H9 (cell line): ENCODE data around the gene ZNF444. TPM values are rescaled to one million over a fixed set of nuclear protein-coding genes. Genes with fewer than 3 reads are reported as not detected.

Experiments
- DNase-seq: peaks from one replicate; pipeline ENCODE4 v3.0.0-alpha.2; 2017
- H2AFZ ChIP-seq: one replicate; pipeline ENCODE4 v1.6.1; 2013; ENCODE audit warnings: mild to moderate bottlenecking, low read length, control low read depth, moderate library complexity
- H2AK5ac ChIP-seq: 2 replicates; pipeline ENCODE4 v1.6.1; 2013; ENCODE audit warnings: low read length, control low read depth, mixed read lengths; ENCODE audit not compliant: insufficient read length
- H2BK120ac ChIP-seq: one replicate; pipeline ENCODE4 v1.6.1; 2013; ENCODE audit warnings: low read depth, mild to moderate bottlenecking, low read length, control low read depth, inconsistent platforms; ENCODE audit not compliant: poor library complexity, severe bottlenecking
- H2BK12ac ChIP-seq: 2 replicates; pipeline ENCODE4 v1.6.1; 2013; ENCODE audit warnings: low read length, control low read depth, mixed read lengths, low read depth; ENCODE audit not compliant: insufficient read length
- H2BK15ac ChIP-seq: 2 replicates; pipeline ENCODE4 v1.6.1; 2013; ENCODE audit warnings: low read depth, low read length, control low read depth
- H2BK20ac ChIP-seq: one replicate; pipeline ENCODE4 v1.6.1; 2013; ENCODE audit warnings: low read depth, mild to moderate bottlenecking, low read length, control low read depth, inconsistent platforms; ENCODE audit not compliant: poor library complexity, severe bottlenecking
- H2BK5ac ChIP-seq: 2 replicates; pipeline ENCODE4 v1.6.1; 2013; ENCODE audit warnings: low read length, control low read depth, mixed read lengths; ENCODE audit not compliant: insufficient read length
- H3K14ac ChIP-seq: 2 replicates; pipeline ENCODE4 v1.6.1; 2013; ENCODE audit warnings: low read length, control low read depth; ENCODE audit not compliant: insufficient read depth
- H3K18ac ChIP-seq: 2 replicates; pipeline ENCODE4 v1.6.1; 2013; ENCODE audit warnings: low read depth, mild to moderate bottlenecking, mixed read lengths, low read length, control low read depth; ENCODE audit not compliant: insufficient read length
- H3K23ac ChIP-seq: 2 replicates; pipeline ENCODE4 v1.6.1; 2013; ENCODE audit warnings: low read length, control low read depth, mixed read lengths, low read depth; ENCODE audit not compliant: insufficient read length
- H3K23me2 ChIP-seq: 2 replicates; pipeline ENCODE4 v1.6.1; 2013; ENCODE audit warnings: low read depth, mild to moderate bottlenecking, mixed read lengths, low read length, control low read depth; ENCODE audit not compliant: insufficient read length, poor library complexity, severe bottlenecking
- H3K27ac ChIP-seq: 2 replicates; pipeline ENCODE4 v1.5.1; 2013; ENCODE audit warnings: low read length, control low read depth, mixed read lengths, low read depth; ENCODE audit not compliant: insufficient read length
- H3K27me3 ChIP-seq: 2 replicates; pipeline ENCODE4 v1.6.1; 2013; ENCODE audit warnings: low read length, control low read depth, inconsistent platforms; ENCODE audit not compliant: insufficient read depth
- H3K4ac ChIP-seq: 2 replicates; pipeline ENCODE4 v1.6.1; 2013; ENCODE audit warnings: low read depth, mild to moderate bottlenecking, control low read depth, inconsistent platforms, low read length, moderate library complexity
- H3K4me1 ChIP-seq: 2 replicates; pipeline ENCODE4 v1.6.1; 2013; ENCODE audit warnings: low read length, control low read depth, inconsistent platforms; ENCODE audit not compliant: insufficient read depth
- H3K4me2 ChIP-seq: 2 replicates; pipeline ENCODE4 v1.6.1; 2013; ENCODE audit warnings: low read length, control low read depth, mixed read lengths; ENCODE audit not compliant: insufficient read length, insufficient read depth
- H3K56ac ChIP-seq: 2 replicates; pipeline ENCODE4 v1.6.1; 2013; ENCODE audit warnings: low read depth, mild to moderate bottlenecking, mixed read lengths, low read length, control low read depth; ENCODE audit not compliant: insufficient read length
- H3K79me1 ChIP-seq: 2 replicates; pipeline ENCODE4 v1.6.1; 2013; ENCODE audit warnings: low read depth, mild to moderate bottlenecking, moderate library complexity, low read length, control low read depth, inconsistent platforms; ENCODE audit not compliant: insufficient read depth, poor library complexity, severe bottlenecking
- H3K79me2 ChIP-seq: 2 replicates; pipeline ENCODE4 v1.6.1; 2013; ENCODE audit warnings: low read length, control low read depth, inconsistent platforms; ENCODE audit not compliant: insufficient read depth
- H3K9ac ChIP-seq: 2 replicates; pipeline ENCODE4 v1.6.1; 2013; ENCODE audit warnings: low read length, control low read depth, mixed read lengths; ENCODE audit not compliant: insufficient read length; ENCODE audit errors: extremely low read depth
- H3K9me3 ChIP-seq: one replicate; pipeline ENCODE4 v1.6.1; 2013; ENCODE audit warnings: low read depth, low read length, inconsistent platforms; ENCODE audit not compliant: control insufficient read depth
- H3T11ph ChIP-seq: one replicate; pipeline ENCODE4 v1.6.1; 2013; ENCODE audit warnings: mild to moderate bottlenecking, low read length, control low read depth, inconsistent platforms
- H4K20me1 ChIP-seq: one replicate; pipeline ENCODE4 v1.6.1; 2013; ENCODE audit not compliant: control insufficient read depth, insufficient read length, insufficient read depth
- H4K5ac ChIP-seq: 2 replicates; pipeline ENCODE4 v1.6.1; 2013; ENCODE audit warnings: low read depth, mild to moderate bottlenecking, mixed read lengths, low read length, control low read depth; ENCODE audit not compliant: insufficient read length
- H4K8ac ChIP-seq: replicated peaks from 2 replicates; pipeline ENCODE4 v1.6.1; 2013; ENCODE audit warnings: low read length, control low read depth, mixed read lengths, low read depth; ENCODE audit not compliant: insufficient read length
- H4K91ac ChIP-seq: 2 replicates; pipeline ENCODE4 v1.6.1; 2013; ENCODE audit warnings: low read depth, mild to moderate bottlenecking, moderate library complexity, mixed read lengths, low read length, control low read depth; ENCODE audit not compliant: insufficient read length
- H3K27ac Mint-ChIP-seq, 3 experiments: 2 replicates in 2 of 3; 3 replicates in 1 of 3; pipeline ENCODE4 v1.8.0; 2020 to 2021; ENCODE audit warnings: mixed read lengths in 3 of 3, mild to moderate bottlenecking in 1 of 3, moderate library complexity in 1 of 3
- H3K27me3 Mint-ChIP-seq: 2 replicates; pipeline ENCODE4 v1.8.0; 2021; ENCODE audit warnings: low read depth, mild to moderate bottlenecking, moderate library complexity, mixed read lengths
- H3K36me3 Mint-ChIP-seq, 3 experiments: 2 replicates in 2 of 3; 3 replicates in 1 of 3; pipeline ENCODE4 v1.8.0; 2020 to 2021; ENCODE audit warnings: low read depth in 3 of 3, mixed read lengths in 3 of 3; ENCODE audit not compliant: insufficient read depth in 1 of 3
- H3K4me1 Mint-ChIP-seq, 2 experiments: 2 replicates each; pipeline ENCODE4 v1.8.0; 2020; ENCODE audit warnings: mixed read lengths in 2 of 2
- H3K4me3 Mint-ChIP-seq, 2 experiments: 2 replicates in 1 of 2; 3 replicates in 1 of 2; pipeline ENCODE4 v1.8.0; 2020 to 2021; ENCODE audit warnings: mild to moderate bottlenecking in 2 of 2, mixed read lengths in 2 of 2, moderate library complexity in 1 of 2
- H3K9me3 Mint-ChIP-seq, 2 experiments: 2 replicates in 1 of 2; 3 replicates in 1 of 2; pipeline ENCODE4 v1.8.0; 2020; ENCODE audit warnings: mild to moderate bottlenecking in 2 of 2, mixed read lengths in 2 of 2, moderate library complexity in 1 of 2
- whole genome bisulfite sequencing: extraction: QIAGEN DNeasy Blood & Tissue Kit; methylation state at CpG from one replicate; pipeline ENCODE4 v1.1.7; 2013; ENCODE audit warnings: missing lambda C conversion rate, low lambda C conversion rate, mixed read lengths; ENCODE audit not compliant: insufficient read length; ENCODE audit errors: extremely low coverage; 5-methylcytosine and 5-hydroxymethylcytosine counted together
- total RNA-seq: library from RNA; stranded (reverse); gene quantifications from 2 replicates; pipeline ENCODE4 v1.2.1, GENCODE V29; 2021
- TF ChIP-seq, protein P1 (sequence below): fragments of 200-600 bp; sonication (generic); conservative IDR thresholded peaks from 3 replicates; pipeline ENCODE4 v1.8.0; 2021; ENCODE audit warnings: antibody characterized with exemption, mild to moderate bottlenecking

ZNF444 gene
- total RNA-seq, 1 experiment from 2014 or later = 49.7 TPM

DNA sequence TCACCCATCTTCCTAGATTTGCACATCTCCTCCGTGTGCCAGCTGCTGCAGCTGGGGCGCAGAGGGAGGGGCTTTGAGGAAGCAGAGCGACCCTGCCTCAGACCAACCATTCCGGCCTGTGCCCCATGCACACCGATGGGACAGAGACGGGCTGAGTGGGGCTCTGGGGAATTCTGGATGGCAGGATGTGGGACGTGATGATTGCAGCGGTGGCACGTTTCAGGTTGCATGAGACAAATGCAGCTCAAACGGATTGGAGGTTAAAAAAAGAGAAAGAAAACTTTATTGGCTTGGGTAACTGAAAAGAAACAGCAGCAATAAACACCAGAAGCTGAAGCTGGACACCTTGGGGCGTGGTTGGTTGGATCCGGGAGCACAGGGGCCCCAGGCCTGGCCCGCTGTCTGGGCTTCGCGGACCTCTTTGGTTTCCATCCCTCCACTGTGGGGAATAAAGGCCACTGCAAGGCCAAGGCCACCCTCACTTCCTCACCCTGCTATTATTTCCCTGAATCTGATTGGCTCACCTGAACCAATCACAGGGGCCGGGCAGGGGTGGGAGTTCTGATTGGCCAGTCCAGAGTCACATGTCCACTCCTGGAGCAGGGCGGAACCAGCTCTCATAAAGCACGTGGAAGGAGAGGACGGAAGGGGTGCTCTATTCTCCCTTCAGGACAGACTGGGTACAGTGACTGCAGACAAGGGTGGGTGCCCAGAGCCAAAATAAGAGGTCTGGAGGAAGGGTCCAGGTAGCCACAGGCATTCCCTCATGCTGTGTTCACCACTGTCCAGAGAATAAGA lies 13.9 kb upstream of the ZNF444 start:
- Histone ChIP-seq H2AFZ (no peak overlapping the region), H3K27me3 (no peaks in the 10 kb centered on the region; the same call in 1 of the 2 replicates), H2BK12ac (no peak overlapping the region), H3K9me3 (no peaks in the 10 kb centered on the region), H2BK120ac (no peak overlapping the region), H3K79me2 (no peaks in the 10 kb centered on the region), H3K14ac (no peak overlapping the region), H3K56ac (no peak overlapping the region), H2BK5ac (no peak overlapping the region), H4K91ac (no peak overlapping the region), H3K79me1 (no peaks in the 10 kb centered on the region), H3K9ac (no peak overlapping the region), H3K4me2 (no peak overlapping the region), H3K4me1 (no peaks in the 10 kb centered on the region), H4K8ac (no peak overlapping the region), H3K18ac (no peak overlapping the region), H4K20me1 (no peaks in the 10 kb centered on the region), H4K5ac (no peak overlapping the region), H3K4ac (no peak overlapping the region), H3K23me2 (no peaks in the 10 kb centered on the region), H3K27ac (no peak overlapping the region), H2BK20ac (no peak overlapping the region), H2AK5ac (no peak overlapping the region), H3K23ac (no peak overlapping the region), H3T11ph (no peak overlapping the region), H2BK15ac (no peak overlapping the region)
- Mint-ChIP-seq H3K4me3 (no peak overlapping the region), H3K9me3 (peaks cover 0 to 1% of the 10 kb centered on the region in 2 experiments; a peak in 2 of 5 replicates), H3K27ac (no peak overlapping the region), H3K27me3 (peaks cover 2% of the 10 kb centered on the region; the same call in 1 of the 2 replicates), H3K36me3 (no peaks in the 10 kb centered on the region), H3K4me1 (peaks cover under 1 to 1% of the 10 kb centered on the region in 2 experiments)
- DNase-seq = no peak
- no CpG with 5 or more reads among the region's 19 CpGs for WGBS
- TF ChIP-seq, protein P1, sequence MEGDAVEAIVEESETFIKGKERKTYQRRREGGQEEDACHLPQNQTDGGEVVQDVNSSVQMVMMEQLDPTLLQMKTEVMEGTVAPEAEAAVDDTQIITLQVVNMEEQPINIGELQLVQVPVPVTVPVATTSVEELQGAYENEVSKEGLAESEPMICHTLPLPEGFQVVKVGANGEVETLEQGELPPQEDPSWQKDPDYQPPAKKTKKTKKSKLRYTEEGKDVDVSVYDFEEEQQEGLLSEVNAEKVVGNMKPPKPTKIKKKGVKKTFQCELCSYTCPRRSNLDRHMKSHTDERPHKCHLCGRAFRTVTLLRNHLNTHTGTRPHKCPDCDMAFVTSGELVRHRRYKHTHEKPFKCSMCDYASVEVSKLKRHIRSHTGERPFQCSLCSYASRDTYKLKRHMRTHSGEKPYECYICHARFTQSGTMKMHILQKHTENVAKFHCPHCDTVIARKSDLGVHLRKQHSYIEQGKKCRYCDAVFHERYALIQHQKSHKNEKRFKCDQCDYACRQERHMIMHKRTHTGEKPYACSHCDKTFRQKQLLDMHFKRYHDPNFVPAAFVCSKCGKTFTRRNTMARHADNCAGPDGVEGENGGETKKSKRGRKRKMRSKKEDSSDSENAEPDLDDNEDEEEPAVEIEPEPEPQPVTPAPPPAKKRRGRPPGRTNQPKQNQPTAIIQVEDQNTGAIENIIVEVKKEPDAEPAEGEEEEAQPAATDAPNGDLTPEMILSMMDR = no peak
